GM10248 (cell line): Measurements from ENCODE around the gene TBC1D20.
A peak's percentile ranks its signal among the peaks of the same experiment; 100 is the strongest.
"Not testable (repeated sequence)": the region's sequence is repeated elsewhere in the genome, so short reads cannot be mapped to it uniquely, and the experiment has no call there.

Experiments used
- CTCF ChIA-PET: fragments of 300-600 bp; sonication (Branson Sonifier 250); formaldehyde crosslinking; extraction: SDS; loops from one replicate; lab custom pipeline; 2021; ENCODE audit warnings: antibody characterized with exemption; lab: Yijun Ruan, JAX
- POLR2A ChIA-PET: fragments of 350-650 bp; sonication (Branson Sonifier 250); formaldehyde crosslinking; extraction: SDS; loops from one replicate; lab custom pipeline; 2020; ENCODE audit warnings: antibody characterized with exemption; lab: Yijun Ruan, JAX
- DNase-seq: peaks from one replicate; pipeline ENCODE4 v3.0.0; 2012; ENCODE audit errors: extremely low spot score
- CTCF ChIP-seq: IDR thresholded peaks from 2 replicates; pipeline ENCODE4 v1.5.1; 2012; ENCODE audit warnings: mild to moderate bottlenecking, low read depth; ENCODE audit errors: extremely low read depth, missing control alignments, control extremely low read depth

The TBC1D20 gene, protein sequence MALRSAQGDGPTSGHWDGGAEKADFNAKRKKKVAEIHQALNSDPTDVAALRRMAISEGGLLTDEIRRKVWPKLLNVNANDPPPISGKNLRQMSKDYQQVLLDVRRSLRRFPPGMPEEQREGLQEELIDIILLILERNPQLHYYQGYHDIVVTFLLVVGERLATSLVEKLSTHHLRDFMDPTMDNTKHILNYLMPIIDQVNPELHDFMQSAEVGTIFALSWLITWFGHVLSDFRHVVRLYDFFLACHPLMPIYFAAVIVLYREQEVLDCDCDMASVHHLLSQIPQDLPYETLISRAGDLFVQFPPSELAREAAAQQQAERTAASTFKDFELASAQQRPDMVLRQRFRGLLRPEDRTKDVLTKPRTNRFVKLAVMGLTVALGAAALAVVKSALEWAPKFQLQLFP

GRCh38 chr20:462199-462991 is at the start of gene TBC1D20:
TBC1D20 (minus strand) TSS chr20:462533; CDS start chr20:462405, 128 bp downstream.
- DNase-seq, result peak; percentile 93
- ChIA-PET CTCF (interaction anchor here (0.6 to 2.4 kb wide), 3 partner anchors 17 to 96 kb away, joined by 3 to 5 read pairs (median 5); no protein-coding TSS in a partner anchor), POLR2A (no interaction called here)
- TF ChIP-seq CTCF, result peak; percentile 31

GRCh38 chr20:510328-511057 is 48.2 kb upstream of the TBC1D20 start:
- CTCF ChIA-PET, result interaction anchor here (0.8 to 1.6 kb wide), 5 partner anchors 8 to 135 kb away, joined by 3 to 5 read pairs (median 3); no protein-coding TSS in a partner anchor
- DNase-seq, POLR2A ChIA-PET: not testable (repeated sequence)

GRCh38 chr20:508364-508787 is 46.0 kb upstream of the TBC1D20 start:
- DNase-seq, result not testable (repeated sequence)
- ChIA-PET POLR2A (interaction anchor here (0.7 kb wide), 1 partner anchor 18 kb away, joined by 3 read pairs; no protein-coding TSS in a partner anchor), CTCF (interaction anchor here (1.2 to 1.4 kb wide), 3 partner anchors 9 to 161 kb away, joined by 3 to 4 read pairs (median 3); no protein-coding TSS in a partner anchor)

- CTCF ChIA-PET, result interaction anchor here (1.0 to 2.6 kb wide), 4 partner anchors 9 to 160 kb away, joined by 3 to 6 read pairs (median 3); no protein-coding TSS in a partner anchor
- TF ChIP-seq CTCF, result no peak
- DNase-seq, result no peak
- POLR2A ChIA-PET, result interaction anchor here (0.7 kb wide), 1 partner anchor 19 kb away, joined by 3 read pairs; no protein-coding TSS in a partner anchor
Measured at GRCh38 chr20:507761-508332, 45.5 kb upstream of the TBC1D20 start.

- no peak for TF ChIP-seq CTCF
- POLR2A ChIA-PET, result no interaction called here
- DNase-seq, result no peak
- CTCF ChIA-PET, result interaction anchor here (1.0 to 2.6 kb wide), 4 partner anchors 13 to 159 kb away, joined by 3 to 6 read pairs (median 3); no protein-coding TSS in a partner anchor
Measured at GRCh38 chr20:507006-507758, 44.8 kb upstream of the TBC1D20 start.

GRCh38 chr20:504632-505075 is 42.3 kb upstream of the TBC1D20 start:
- no peak for TF ChIP-seq CTCF
- ChIA-PET POLR2A (no interaction called here), CTCF (interaction anchor here (1.2 to 2.0 kb wide), 3 partner anchors 11 to 150 kb away, joined by 3 to 7 read pairs (median 3); no protein-coding TSS in a partner anchor)
- DNase-seq, result no peak
